ENCODE measurements around the gene IL36B.

DNA sequence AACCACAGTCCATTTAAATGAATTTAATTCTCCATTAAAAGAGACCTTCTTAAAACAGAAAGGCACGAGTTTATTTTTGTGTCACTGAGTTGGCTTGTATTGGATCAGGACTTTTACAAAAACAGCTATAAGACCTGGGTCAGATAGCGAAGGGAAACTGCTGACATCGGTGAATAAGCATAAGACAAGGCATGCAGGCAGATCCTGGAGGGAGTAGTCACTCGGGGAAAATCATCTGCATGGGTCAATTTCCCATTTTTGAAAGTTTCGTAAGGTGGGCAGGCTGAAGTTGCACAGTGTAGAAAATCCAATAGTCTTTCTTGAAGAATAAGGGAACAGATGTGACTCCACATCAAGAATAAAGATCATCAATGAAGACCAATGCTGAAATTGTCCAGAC lies 12.9 kb downstream of the IL36B start:
- TF ChIP-seq, protein P1, sequence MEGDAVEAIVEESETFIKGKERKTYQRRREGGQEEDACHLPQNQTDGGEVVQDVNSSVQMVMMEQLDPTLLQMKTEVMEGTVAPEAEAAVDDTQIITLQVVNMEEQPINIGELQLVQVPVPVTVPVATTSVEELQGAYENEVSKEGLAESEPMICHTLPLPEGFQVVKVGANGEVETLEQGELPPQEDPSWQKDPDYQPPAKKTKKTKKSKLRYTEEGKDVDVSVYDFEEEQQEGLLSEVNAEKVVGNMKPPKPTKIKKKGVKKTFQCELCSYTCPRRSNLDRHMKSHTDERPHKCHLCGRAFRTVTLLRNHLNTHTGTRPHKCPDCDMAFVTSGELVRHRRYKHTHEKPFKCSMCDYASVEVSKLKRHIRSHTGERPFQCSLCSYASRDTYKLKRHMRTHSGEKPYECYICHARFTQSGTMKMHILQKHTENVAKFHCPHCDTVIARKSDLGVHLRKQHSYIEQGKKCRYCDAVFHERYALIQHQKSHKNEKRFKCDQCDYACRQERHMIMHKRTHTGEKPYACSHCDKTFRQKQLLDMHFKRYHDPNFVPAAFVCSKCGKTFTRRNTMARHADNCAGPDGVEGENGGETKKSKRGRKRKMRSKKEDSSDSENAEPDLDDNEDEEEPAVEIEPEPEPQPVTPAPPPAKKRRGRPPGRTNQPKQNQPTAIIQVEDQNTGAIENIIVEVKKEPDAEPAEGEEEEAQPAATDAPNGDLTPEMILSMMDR (conservative IDR thresholded peaks at IDR 0.05 in 1 of 2, IDR thresholded peaks at IDR 0.05 in 1 of 2; ENCODE audit: extremely low read depth in 1 of 2, insufficient read depth in 1 of 2, low read depth in 1 of 2, low read length in 2 of 2): no peak
- TF ChIP-seq EZH2 (IDR thresholded peaks at IDR 0.05; ENCODE audit: borderline replicate concordance, low read length): no peak
